Iris pigment epithelial cell (primary cell): Measurements from ENCODE around the gene CPOX.
A peak's percentile ranks its signal among the peaks of the same experiment; 100 is the strongest.
"Not testable (repeated sequence)": the region's sequence is repeated elsewhere in the genome, so short reads cannot be mapped to it uniquely, and the experiment has no call there.

ENCODE experiments used
- DNase-seq: peaks from one replicate; pipeline ENCODE4 v3.0.0-alpha.2; 2011; ENCODE audit warnings: low read depth

CPOX gene

GRCh38 chr3:98593046-98593936, at the start of gene CPOX:
Gene CPOX, minus strand, starts transcription at chr3:98593611. Its CDS starts 107 bp downstream, at chr3:98593504.
- peak; percentile 93 for DNase-seq

DNA sequence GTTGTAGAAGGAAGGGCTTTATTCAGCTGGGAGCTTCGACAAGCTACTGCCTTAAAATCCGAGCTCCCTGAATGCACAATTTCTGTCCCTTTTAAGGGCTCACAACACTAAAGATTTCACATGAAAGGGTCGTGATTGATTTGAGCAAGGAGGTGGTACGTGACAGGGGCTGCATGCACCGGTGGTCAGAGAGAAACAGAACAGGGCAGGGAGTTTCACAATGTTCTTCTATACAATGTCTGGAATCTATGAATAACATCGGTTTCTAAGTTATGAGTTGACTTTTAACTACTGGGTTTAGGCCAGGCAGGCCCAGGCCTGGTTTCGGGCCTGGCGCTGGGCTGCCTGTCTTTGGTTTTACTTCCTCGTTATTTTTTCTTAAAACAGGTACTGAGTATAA, 49.4 kb upstream of the CPOX start:
- DNase-seq, result not testable (repeated sequence)

DNA sequence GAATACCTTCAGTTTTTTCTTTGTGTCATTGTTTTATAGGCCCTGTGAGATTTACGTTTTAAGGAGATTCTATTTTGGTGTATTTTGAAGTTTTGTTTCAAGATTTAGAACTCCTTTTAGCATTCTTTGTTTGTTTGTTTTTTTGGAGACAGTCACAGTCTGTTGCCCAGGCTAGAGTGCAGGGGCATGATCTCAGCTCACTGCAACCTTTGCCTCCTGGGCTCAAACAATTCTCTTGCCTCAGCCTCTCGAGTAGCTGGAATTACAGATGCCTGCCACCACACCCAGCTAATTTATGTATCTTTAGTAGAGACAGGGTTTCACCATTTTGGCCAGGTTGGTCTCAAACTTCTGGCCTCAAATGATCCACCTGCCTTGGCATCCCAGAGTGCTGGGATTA, 48.3 kb upstream of the CPOX start:
- DNase-seq, result not testable (repeated sequence)

DNA sequence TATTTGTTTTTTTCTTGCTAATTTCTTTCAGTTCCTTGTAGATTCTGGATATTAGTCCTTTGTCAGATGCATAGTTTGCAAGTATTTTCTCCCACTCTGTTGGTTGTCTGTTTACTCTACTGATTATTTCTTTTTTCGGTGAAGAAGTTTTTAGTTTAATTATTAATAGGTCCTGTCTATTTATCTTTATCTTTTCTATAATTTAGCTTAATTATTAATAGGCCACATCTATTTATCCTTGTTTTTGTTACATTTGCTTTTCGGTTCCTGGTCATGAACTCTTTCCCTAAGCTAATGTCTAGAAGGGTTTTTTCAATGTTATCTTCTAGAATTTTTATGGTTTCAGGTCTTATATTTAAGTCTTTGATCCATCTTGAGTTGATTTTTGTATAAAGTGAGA, 45.1 kb upstream of the CPOX start:
- DNase-seq, result not testable (repeated sequence)

DNA sequence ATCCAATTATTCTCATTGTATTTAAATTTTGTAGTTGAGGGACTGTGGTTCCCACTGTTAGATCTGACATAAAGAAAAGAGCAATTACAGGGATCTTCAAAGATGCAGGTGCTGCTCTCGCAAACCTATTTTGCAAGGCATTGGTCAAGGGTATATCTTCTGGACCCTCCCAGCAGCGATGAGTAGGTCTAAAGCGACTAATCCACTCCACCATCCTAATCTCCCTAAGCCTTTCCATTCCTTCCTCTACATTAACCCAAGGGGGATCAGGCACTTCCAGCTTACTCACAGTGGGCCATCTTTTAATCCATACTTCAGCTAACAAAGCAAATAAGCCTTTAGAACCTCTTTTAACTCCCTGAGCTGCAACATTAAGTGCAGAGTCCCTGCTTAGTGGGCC, 37.0 kb upstream of the CPOX start:
- no peak for DNase-seq

- no peak for DNase-seq
Observed at GRCh38 chr3:98628317-98628716, 34.9 kb upstream of the CPOX start.

GRCh38 chr3:98626151-98626550, 32.7 kb upstream of the CPOX start:
- DNase-seq, result no peak

DNA sequence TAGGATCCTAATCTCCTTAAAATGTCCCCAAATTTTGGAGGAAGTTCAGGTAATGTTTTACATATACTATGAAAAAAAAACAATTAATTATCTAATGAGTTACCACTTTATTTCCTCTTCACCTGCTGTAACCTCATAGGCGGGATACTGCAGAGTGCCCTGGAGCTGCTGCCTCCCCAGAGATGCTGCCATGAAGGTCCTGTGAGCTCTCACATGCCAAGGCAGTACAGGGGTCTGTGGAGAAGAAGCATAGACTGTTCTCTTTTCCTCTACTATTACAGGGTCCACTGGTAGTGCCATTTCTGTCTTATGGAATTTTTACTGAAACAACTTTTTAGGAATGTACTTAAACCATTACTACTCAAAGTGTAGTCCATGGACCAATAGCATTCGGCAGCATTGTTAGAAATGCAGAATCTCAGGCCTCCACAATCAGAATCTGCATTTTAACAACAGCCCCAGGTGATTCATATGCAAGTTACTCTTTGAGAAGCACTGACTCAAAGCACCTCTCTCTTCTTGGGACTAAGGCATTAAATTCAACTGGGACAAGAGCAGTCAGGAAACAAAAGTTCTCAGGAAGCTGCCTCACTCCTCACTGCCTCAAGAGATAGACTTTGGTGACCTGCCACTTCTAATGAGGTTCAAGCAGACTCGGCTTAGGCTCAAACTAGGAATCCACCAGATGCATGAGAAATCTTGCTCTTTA, 30.3 kb upstream of the CPOX start:
- DNase-seq, result no peak

- no peak for DNase-seq
Observed at GRCh38 chr3:98617841-98618240, 24.4 kb upstream of the CPOX start.

DNA sequence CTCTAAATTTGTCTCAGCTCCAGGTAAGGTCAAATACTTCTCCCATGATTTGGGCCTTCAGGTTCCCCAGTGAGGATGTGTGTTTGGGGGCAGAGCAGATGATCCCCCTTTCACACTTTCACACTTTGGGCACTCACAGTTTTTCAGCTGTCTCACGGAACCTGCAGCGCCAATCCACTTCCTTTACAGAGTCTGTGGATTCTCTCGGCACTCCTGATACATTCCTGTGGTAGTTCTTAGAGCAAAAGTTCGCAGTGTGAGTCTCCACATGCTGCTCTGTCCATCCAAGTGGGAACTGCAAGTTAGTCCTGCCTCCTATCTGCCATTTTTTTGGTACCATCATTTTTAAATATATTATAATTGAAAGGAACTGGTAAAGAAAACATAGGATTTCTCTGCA, 20.2 kb upstream of the CPOX start:
- peak; percentile 83 for DNase-seq

DNA sequence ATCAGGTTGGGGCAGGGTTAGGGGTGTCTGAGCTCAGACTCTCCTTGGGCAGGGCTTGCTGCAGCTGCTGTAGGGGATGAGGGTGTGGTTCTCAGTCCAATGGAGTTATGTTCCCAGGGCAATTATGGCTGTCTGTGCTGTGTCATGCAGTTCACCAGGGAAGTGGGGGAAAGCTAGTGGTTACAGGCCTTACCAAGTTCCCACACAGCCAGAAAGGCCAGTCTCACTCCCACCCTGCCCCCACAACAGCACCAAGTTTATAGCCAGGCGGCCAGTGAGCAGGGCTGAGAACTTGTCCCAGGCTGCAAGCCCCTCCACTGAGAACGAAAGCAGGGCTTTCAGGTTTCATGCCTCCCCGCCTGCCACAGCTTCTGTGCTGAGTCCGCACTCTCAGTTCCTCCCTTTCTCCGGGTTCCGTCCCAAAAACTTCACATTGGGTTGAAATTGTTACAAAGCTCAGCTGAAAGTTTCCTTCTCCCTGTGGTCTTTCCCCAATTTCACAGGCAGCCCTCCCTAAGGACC, 19.6 kb upstream of the CPOX start:
- no peak for DNase-seq

GRCh38 chr3:98612587-98612986, 19.2 kb upstream of the CPOX start:
- DNase-seq, result no peak

- DNase-seq, result no peak
Observed at GRCh38 chr3:98608029-98608428, 14.6 kb upstream of the CPOX start.

DNA sequence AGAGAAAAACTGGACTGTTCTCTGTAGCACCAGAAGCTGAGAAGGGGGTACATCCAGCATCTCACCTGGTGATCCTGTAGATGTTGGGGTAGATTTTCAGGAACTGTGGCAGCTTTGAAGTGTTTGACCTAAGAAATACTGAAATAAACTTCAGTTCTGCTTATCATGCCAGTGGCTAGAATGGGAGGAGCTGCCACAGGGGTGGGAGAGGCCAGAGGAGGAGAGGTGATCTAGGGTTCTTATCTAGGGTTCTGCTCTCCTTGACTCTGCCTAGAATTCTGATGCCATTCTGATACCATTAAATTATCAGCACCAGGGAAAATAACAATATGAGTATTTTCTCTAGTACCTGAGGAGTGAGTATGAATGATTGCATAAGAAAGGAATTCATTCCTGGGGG, 10.2 kb upstream of the CPOX start:
- DNase-seq, result no peak

DNA sequence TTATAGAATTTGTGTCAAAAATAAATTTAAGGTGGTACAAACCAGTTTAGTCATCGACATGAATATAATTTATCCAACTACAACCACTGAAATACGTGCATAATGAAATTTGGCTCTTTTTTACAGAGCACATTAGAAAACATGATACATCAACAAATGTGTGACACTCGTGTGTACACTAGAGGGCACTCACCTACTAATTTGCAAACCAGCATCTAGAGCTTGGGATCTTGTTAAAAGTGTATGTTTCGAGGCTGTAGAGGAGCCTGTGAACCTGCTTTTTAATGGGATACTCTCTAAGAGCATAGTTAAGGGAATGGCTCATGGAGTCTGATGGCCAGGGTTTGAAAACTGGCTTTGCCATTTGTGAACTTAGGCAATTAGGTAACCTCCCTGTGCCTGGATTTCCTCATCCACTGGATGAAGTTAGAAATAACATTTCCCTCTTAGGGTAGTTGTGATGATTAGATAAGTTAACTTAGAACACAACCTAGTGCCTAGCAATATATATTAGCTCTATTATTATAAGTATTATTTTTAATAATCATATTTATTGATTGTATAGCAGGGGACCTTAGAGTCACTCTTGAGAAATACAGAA, 8.8 kb upstream of the CPOX start:
- peak; percentile 76 for DNase-seq

DNA sequence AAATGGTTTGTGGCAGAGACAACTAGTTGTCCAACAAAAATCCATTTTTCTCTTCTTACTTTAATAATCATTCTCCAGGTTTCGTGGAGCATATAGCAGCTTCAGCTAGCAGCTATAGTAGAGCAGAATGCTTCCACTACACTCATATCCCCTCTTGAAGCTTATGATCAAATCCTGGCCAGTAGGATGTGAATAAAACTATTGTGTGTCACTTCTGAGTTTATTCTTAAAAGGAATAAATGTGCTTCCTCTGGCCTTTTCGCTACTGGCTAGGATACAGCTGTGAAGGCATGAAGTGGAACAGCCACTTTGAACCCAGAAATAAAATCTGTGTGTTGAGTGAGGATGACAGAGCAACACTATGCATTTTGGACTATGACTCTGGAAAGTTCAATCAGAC, 7.8 kb upstream of the CPOX start:
- no peak for DNase-seq

GRCh38 chr3:98600412-98601095, 7.1 kb upstream of the CPOX start:
- DNase-seq, result no peak

GRCh38 chr3:98599647-98600411, 6.4 kb upstream of the CPOX start:
- peak; percentile 46 for DNase-seq

- no peak for DNase-seq
Observed at GRCh38 chr3:98598492-98598891, 5.1 kb upstream of the CPOX start.

- DNase-seq, result peak; percentile 33
Observed at GRCh38 chr3:98596541-98597500, 3.4 kb upstream of the CPOX start.
